ENCODE data around the gene EVX2.

The EVX2 gene

GRCh38 chr2:176095421-176095820 is 11.7 kb upstream of the EVX2 start:
- no peak overlapping the region for H3K4me2 ChIP-seq (ENCODE audit: low read length)

GRCh38 chr2:176094349-176094748 is 10.6 kb upstream of the EVX2 start:
- H3K4me2 ChIP-seq (ENCODE audit: low read length), result no peak overlapping the region
- H3K9me2 ChIP-seq (replicated peaks; ENCODE audit: control insufficient read depth, low read length), result no peaks in the 10 kb centered on the region
- H3K4me1 ChIP-seq (ENCODE audit: control insufficient read depth, low read length), result peaks cover 11% of the 10 kb centered on the region
- no peak overlapping the region for H3K4me3 ChIP-seq (ENCODE audit: low read length)
- H3K9me3 ChIP-seq (ENCODE audit: control insufficient read depth, insufficient read depth, low read length), result no peaks in the 10 kb centered on the region
- H4K20me1 ChIP-seq (ENCODE audit: control insufficient read depth, insufficient read depth, low read depth, low read length), result no peaks in the 10 kb centered on the region
- no peak overlapping the region for H3K27ac ChIP-seq (ENCODE audit: low read depth, low read length)
- TF ChIP-seq, protein P1, sequence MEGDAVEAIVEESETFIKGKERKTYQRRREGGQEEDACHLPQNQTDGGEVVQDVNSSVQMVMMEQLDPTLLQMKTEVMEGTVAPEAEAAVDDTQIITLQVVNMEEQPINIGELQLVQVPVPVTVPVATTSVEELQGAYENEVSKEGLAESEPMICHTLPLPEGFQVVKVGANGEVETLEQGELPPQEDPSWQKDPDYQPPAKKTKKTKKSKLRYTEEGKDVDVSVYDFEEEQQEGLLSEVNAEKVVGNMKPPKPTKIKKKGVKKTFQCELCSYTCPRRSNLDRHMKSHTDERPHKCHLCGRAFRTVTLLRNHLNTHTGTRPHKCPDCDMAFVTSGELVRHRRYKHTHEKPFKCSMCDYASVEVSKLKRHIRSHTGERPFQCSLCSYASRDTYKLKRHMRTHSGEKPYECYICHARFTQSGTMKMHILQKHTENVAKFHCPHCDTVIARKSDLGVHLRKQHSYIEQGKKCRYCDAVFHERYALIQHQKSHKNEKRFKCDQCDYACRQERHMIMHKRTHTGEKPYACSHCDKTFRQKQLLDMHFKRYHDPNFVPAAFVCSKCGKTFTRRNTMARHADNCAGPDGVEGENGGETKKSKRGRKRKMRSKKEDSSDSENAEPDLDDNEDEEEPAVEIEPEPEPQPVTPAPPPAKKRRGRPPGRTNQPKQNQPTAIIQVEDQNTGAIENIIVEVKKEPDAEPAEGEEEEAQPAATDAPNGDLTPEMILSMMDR (IDR thresholded peaks at IDR 0.05; ENCODE audit: low read depth, low read length, poor library complexity, severe bottlenecking), result no peak
- no peak for TF ChIP-seq EZH2phosphoT487 (IDR thresholded peaks at IDR 0.05; ENCODE audit: borderline replicate concordance, low read length)
- H3K36me3 ChIP-seq (ENCODE audit: control insufficient read depth, low read length), result no peaks in the 10 kb centered on the region
- no peaks in the 10 kb centered on the region for H3F3A ChIP-seq (ENCODE audit: control insufficient read depth, insufficient read depth)
- peaks cover 45% of the 10 kb centered on the region for H3K27me3 ChIP-seq (ENCODE audit: control insufficient read depth, low read length)
- H3K79me2 ChIP-seq (ENCODE audit: control insufficient read depth, low read length), result no peaks in the 10 kb centered on the region

More at GRCh38 chr2:176095421-176095820, 11.7 kb upstream of the EVX2 start:
- no peaks in the 10 kb centered on the region for H3F3A ChIP-seq (ENCODE audit: control insufficient read depth, insufficient read depth)
- H3K27ac ChIP-seq (ENCODE audit: low read depth, low read length), result no peak overlapping the region
- H3K9me3 ChIP-seq (ENCODE audit: control insufficient read depth, insufficient read depth, low read length), result no peaks in the 10 kb centered on the region
- no peaks in the 10 kb centered on the region for H4K20me1 ChIP-seq (ENCODE audit: control insufficient read depth, insufficient read depth, low read depth, low read length)
- H3K9me2 ChIP-seq (replicated peaks; ENCODE audit: control insufficient read depth, low read length), result no peaks in the 10 kb centered on the region
- peaks cover 11% of the 10 kb centered on the region for H3K4me1 ChIP-seq (ENCODE audit: control insufficient read depth, low read length)
- H3K79me2 ChIP-seq (ENCODE audit: control insufficient read depth, low read length), result no peaks in the 10 kb centered on the region
- no peak overlapping the region for H3K4me3 ChIP-seq (ENCODE audit: low read length)
- no peaks in the 10 kb centered on the region for H3K36me3 ChIP-seq (ENCODE audit: control insufficient read depth, low read length)
- H3K27me3 ChIP-seq (ENCODE audit: control insufficient read depth, low read length), result peaks cover 36% of the 10 kb centered on the region
- TF ChIP-seq, protein P1 (IDR thresholded peaks at IDR 0.05; ENCODE audit: low read depth, low read length, poor library complexity, severe bottlenecking), result no peak
- no peak for TF ChIP-seq EZH2phosphoT487 (IDR thresholded peaks at IDR 0.05; ENCODE audit: borderline replicate concordance, low read length)

- TF ChIP-seq, protein P1 (IDR thresholded peaks at IDR 0.05; ENCODE audit: low read depth, low read length, poor library complexity, severe bottlenecking), result no peak
- 0 out of 2 replicates have a peak, but pooled peaks have one; percentile 13 for TF ChIP-seq EZH2phosphoT487 (IDR thresholded peaks at IDR 0.05; ENCODE audit: borderline replicate concordance, low read length)
- peaks cover 50% of the 10 kb centered on the region for H3K27me3 ChIP-seq (ENCODE audit: control insufficient read depth, low read length)
- no peaks in the 10 kb centered on the region for H3K79me2 ChIP-seq (ENCODE audit: control insufficient read depth, low read length)
- H3F3A ChIP-seq (ENCODE audit: control insufficient read depth, insufficient read depth), result no peaks in the 10 kb centered on the region
- no peaks in the 10 kb centered on the region for H4K20me1 ChIP-seq (ENCODE audit: control insufficient read depth, insufficient read depth, low read depth, low read length)
- no peaks in the 10 kb centered on the region for H3K9me3 ChIP-seq (ENCODE audit: control insufficient read depth, insufficient read depth, low read length)
- no peaks in the 10 kb centered on the region for H3K9me2 ChIP-seq (replicated peaks; ENCODE audit: control insufficient read depth, low read length)
- no peak overlapping the region for H3K27ac ChIP-seq (ENCODE audit: low read depth, low read length)
- H3K4me2 ChIP-seq (ENCODE audit: low read length), result no peak overlapping the region
- no peak overlapping the region for H3K4me3 ChIP-seq (ENCODE audit: low read length)
- no peaks in the 10 kb centered on the region for H3K36me3 ChIP-seq (ENCODE audit: control insufficient read depth, low read length)
- H3K4me1 ChIP-seq (ENCODE audit: control insufficient read depth, low read length), result peaks cover 11% of the 10 kb centered on the region
These were observed 10.1 kb upstream of the EVX2 start for GRCh38 chr2:176093898-176094249.
